Kidney glomerular epithelial cell (primary cell): ENCODE measurements around the gene DPPA2.
A peak's percentile ranks its signal among the peaks of the same experiment; 100 is the strongest.
"Not testable (repeated sequence)": the region's sequence is repeated elsewhere in the genome, so short reads cannot be mapped to it uniquely, and the experiment has no call there.

ENCODE experiments used
- DNase-seq: peaks from one replicate; lab custom pipeline; 2025; lab: John Stamatoyannopoulos, UW

Gene DPPA2

GRCh38 chr3:109316162-109316730 lies at the start of gene DPPA2:
Gene DPPA2, minus strand, starts transcription at chr3:109316517. Its CDS starts 1,975 bp downstream, at chr3:109314542.
- DNase-seq, result no peak

GRCh38 chr3:109364088-109364487 lies 47.8 kb upstream of the DPPA2 start:
- no peak for DNase-seq

GRCh38 chr3:109363634-109364033 lies 47.3 kb upstream of the DPPA2 start:
- no peak for DNase-seq

- no peak for DNase-seq
These were observed 46.5 kb upstream of the DPPA2 start for GRCh38 chr3:109362823-109363222.

GRCh38 chr3:109358809-109359208 lies 42.5 kb upstream of the DPPA2 start:
- DNase-seq, result not testable (repeated sequence)

GRCh38 chr3:109356442-109357155 lies 40.3 kb upstream of the DPPA2 start:
- DNase-seq, result no peak

- DNase-seq, result peak; percentile 60
These were observed 39.5 kb upstream of the DPPA2 start for GRCh38 chr3:109355625-109356441.

- DNase-seq, result no peak
These were observed 36.7 kb upstream of the DPPA2 start for GRCh38 chr3:109353057-109353456.

- no peak for DNase-seq
These were observed 34.9 kb upstream of the DPPA2 start for GRCh38 chr3:109351231-109351630.

- DNase-seq, result peak; percentile 75
These were observed 30.5 kb upstream of the DPPA2 start for GRCh38 chr3:109346770-109347295.

- no peak for DNase-seq
These were observed 29.8 kb upstream of the DPPA2 start for GRCh38 chr3:109346099-109346498.

- DNase-seq, result peak; percentile 37
These were observed 23.7 kb upstream of the DPPA2 start for GRCh38 chr3:109339714-109340648.

GRCh38 chr3:109339197-109339596 lies 22.9 kb upstream of the DPPA2 start:
- DNase-seq, result peak; percentile 53

- DNase-seq, result no peak
These were observed 22.0 kb upstream of the DPPA2 start for GRCh38 chr3:109338322-109338721.

- DNase-seq, result no peak
These were observed 21.1 kb upstream of the DPPA2 start, which contains the start of gene DPPA4 for GRCh38 chr3:109337393-109337792. Gene DPPA4, minus strand, starts transcription at chr3:109337546. Its CDS starts 29 bp downstream, at chr3:109337517.

- DNase-seq, result no peak
These were observed 20.1 kb upstream of the DPPA2 start for GRCh38 chr3:109336291-109336861.

GRCh38 chr3:109334572-109334971 lies 18.3 kb upstream of the DPPA2 start:
- DNase-seq, result no peak

- DNase-seq, result no peak
These were observed 15.4 kb upstream of the DPPA2 start for GRCh38 chr3:109331692-109332091.

- DNase-seq, result no peak
These were observed 14.1 kb upstream of the DPPA2 start for GRCh38 chr3:109330405-109330804.

GRCh38 chr3:109328202-109328601 lies 11.9 kb upstream of the DPPA2 start:
- no peak for DNase-seq

- no peak for DNase-seq
These were observed 9.3 kb upstream of the DPPA2 start for GRCh38 chr3:109325657-109326056.
